Measurements from ENCODE around the gene BRD4.

DNA sequence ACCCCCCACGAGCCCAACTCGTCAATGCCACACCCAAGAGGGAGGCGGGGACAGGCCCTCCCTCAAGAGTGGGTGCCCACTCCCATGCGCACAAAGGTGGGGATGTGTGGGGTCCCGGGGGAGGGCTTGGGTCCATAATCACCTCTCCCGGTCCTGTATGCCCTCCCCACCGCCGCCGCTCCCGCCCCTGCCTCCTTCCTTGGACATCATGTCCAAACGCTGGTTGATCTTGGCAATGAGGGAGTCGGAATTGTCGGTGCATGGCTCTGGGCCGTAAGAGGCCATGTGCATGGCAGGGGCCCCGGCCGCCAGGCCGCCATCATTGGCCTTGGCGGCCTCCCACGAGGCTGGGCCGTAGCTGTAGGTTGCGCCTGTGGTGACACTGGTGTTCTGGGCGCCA lies 41.3 kb upstream of the BRD4 start:
- TF ChIP-seq POLR2A (IDR thresholded peaks at IDR 0.05) = no peak
- TF ChIP-seq, protein P1, sequence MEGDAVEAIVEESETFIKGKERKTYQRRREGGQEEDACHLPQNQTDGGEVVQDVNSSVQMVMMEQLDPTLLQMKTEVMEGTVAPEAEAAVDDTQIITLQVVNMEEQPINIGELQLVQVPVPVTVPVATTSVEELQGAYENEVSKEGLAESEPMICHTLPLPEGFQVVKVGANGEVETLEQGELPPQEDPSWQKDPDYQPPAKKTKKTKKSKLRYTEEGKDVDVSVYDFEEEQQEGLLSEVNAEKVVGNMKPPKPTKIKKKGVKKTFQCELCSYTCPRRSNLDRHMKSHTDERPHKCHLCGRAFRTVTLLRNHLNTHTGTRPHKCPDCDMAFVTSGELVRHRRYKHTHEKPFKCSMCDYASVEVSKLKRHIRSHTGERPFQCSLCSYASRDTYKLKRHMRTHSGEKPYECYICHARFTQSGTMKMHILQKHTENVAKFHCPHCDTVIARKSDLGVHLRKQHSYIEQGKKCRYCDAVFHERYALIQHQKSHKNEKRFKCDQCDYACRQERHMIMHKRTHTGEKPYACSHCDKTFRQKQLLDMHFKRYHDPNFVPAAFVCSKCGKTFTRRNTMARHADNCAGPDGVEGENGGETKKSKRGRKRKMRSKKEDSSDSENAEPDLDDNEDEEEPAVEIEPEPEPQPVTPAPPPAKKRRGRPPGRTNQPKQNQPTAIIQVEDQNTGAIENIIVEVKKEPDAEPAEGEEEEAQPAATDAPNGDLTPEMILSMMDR (IDR thresholded peaks at IDR 0.05) = no peak
- TF ChIP-seq EP300 (IDR thresholded peaks at IDR 0.05) = no peak

Measured in tibial nerve (tissue), 4 donors.